NCI-H146 treated with DMSO at 0.1 percent for 48 hours (cell line): Measurements from ENCODE around the gene ARSB.
A peak's percentile ranks its signal among the peaks of the same experiment; 100 is the strongest.
"Not testable (repeated sequence)": the region's sequence is repeated elsewhere in the genome, so short reads cannot be mapped to it uniquely, and the experiment has no call there.

Source experiments
- DNase-seq: peaks from one replicate; lab custom pipeline; 2025; ENCODE audit not compliant: unreplicated experiment; lab: John Stamatoyannopoulos, UW

The ARSB gene

GRCh38 chr5:78958672-78959445 lies 26.3 kb downstream of the ARSB start:
- DNase-seq = no peak

GRCh38 chr5:78956901-78957300 lies 28.2 kb downstream of the ARSB start:
- no peak for DNase-seq

GRCh38 chr5:78953092-78953800 lies 31.9 kb downstream of the ARSB start:
- no peak for DNase-seq

GRCh38 chr5:78930721-78931120 lies 54.4 kb downstream of the ARSB start:
- DNase-seq = no peak

- no peak for DNase-seq
Observed at GRCh38 chr5:78929833-78930232, 55.3 kb downstream of the ARSB start.

- DNase-seq = peak; percentile 43
Observed at GRCh38 chr5:78927657-78928282, 57.3 kb downstream of the ARSB start.

GRCh38 chr5:78926252-78926651 lies 58.9 kb downstream of the ARSB start:
- no peak for DNase-seq

- DNase-seq = peak; percentile 19
Observed at GRCh38 chr5:78925129-78925876, 59.8 kb downstream of the ARSB start.

- DNase-seq = no peak
Observed at GRCh38 chr5:78923622-78923970, 61.5 kb downstream of the ARSB start.

GRCh38 chr5:78922879-78923621 lies 62.1 kb downstream of the ARSB start:
- no peak for DNase-seq

GRCh38 chr5:78920604-78921003 lies 64.5 kb downstream of the ARSB start:
- no peak for DNase-seq

- no peak for DNase-seq
Observed at GRCh38 chr5:78919796-78920195, 65.3 kb downstream of the ARSB start.

GRCh38 chr5:78916044-78916443 lies 69.1 kb downstream of the ARSB start:
- DNase-seq = peak; percentile 51

- DNase-seq = no peak
Observed at GRCh38 chr5:78915170-78915569, 69.9 kb downstream of the ARSB start.

GRCh38 chr5:78912811-78913210 lies 72.3 kb downstream of the ARSB start:
- DNase-seq = no peak

- peak; percentile 56 for DNase-seq
Observed at GRCh38 chr5:78912085-78912771, 72.9 kb downstream of the ARSB start.

- not testable (repeated sequence) for DNase-seq
Observed at GRCh38 chr5:78909224-78909983, 75.7 kb downstream of the ARSB start.

- DNase-seq = peak; percentile 67
Observed at GRCh38 chr5:78908173-78909061, 76.7 kb downstream of the ARSB start.
